ENCODE measurements around the gene FRYL. TPM values are rescaled to one million over a fixed set of nuclear protein-coding genes. Genes with fewer than 3 reads are reported as not detected.
"Not testable (repeated sequence)": the region's sequence is repeated elsewhere in the genome, so short reads cannot be mapped to it uniquely, and the experiment has no call there.

The FRYL gene
- total RNA-seq, 1 experiment from 2014 or later: 53.9 TPM

- H2AFZ ChIP-seq: no peak overlapping the region
- CTCF ChIA-PET: no interaction called here
- TF ChIP-seq, protein P1, sequence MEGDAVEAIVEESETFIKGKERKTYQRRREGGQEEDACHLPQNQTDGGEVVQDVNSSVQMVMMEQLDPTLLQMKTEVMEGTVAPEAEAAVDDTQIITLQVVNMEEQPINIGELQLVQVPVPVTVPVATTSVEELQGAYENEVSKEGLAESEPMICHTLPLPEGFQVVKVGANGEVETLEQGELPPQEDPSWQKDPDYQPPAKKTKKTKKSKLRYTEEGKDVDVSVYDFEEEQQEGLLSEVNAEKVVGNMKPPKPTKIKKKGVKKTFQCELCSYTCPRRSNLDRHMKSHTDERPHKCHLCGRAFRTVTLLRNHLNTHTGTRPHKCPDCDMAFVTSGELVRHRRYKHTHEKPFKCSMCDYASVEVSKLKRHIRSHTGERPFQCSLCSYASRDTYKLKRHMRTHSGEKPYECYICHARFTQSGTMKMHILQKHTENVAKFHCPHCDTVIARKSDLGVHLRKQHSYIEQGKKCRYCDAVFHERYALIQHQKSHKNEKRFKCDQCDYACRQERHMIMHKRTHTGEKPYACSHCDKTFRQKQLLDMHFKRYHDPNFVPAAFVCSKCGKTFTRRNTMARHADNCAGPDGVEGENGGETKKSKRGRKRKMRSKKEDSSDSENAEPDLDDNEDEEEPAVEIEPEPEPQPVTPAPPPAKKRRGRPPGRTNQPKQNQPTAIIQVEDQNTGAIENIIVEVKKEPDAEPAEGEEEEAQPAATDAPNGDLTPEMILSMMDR (conservative IDR thresholded peaks at IDR 0.05): no peak
- TF ChIP-seq EZH2 (IDR thresholded peaks at IDR 0.05; ENCODE audit: low read depth): no peak
- peaks cover 6% of the 10 kb centered on the region for H3K4me1 ChIP-seq (replicated peaks; ENCODE audit: insufficient read depth)
- DNase-seq: no peak
- intact Hi-C loops (cut with micrococcal nuclease; ENCODE audit: unreplicated experiment): no loop called here
- H3K27me3 ChIP-seq (ENCODE audit: insufficient read depth, low read depth): no peaks in the 10 kb centered on the region
- H3K4me3 ChIP-seq: no peak overlapping the region
- no peaks in the 10 kb centered on the region for H3K9me2 ChIP-seq (ENCODE audit: insufficient read depth)
- 0 out of 2 replicates have a peak, but pooled peaks cover 4% of the 10 kb centered on the region for H3F3A ChIP-seq (ENCODE audit: insufficient read depth, low read depth)
- no peak overlapping the region for H3K27ac ChIP-seq
- no peaks in the 10 kb centered on the region for H3K36me3 ChIP-seq (ENCODE audit: low read depth)
- H4K20me1 ChIP-seq (ENCODE audit: insufficient read depth): no peaks in the 10 kb centered on the region
- POLR2A ChIA-PET (ENCODE audit: unreplicated experiment): no interaction called here
- H3K9me3 ChIP-seq (ENCODE audit: insufficient read depth, low read depth): 0 out of 2 replicates have a peak, but pooled peaks cover 3% of the 10 kb centered on the region
- H3K79me2 ChIP-seq (ENCODE audit: low read depth): peaks cover 9% of the 10 kb centered on the region; the same call in 1 of the 2 replicates
- BruUV-seq (replicated peaks): no TSS peak
- no peak overlapping the region for H3K4me2 ChIP-seq
Observed at GRCh38 chr4:48640699-48641098, 139.4 kb downstream of the FRYL start.

- H4K20me1 ChIP-seq (ENCODE audit: insufficient read depth): no peaks in the 10 kb centered on the region
- 0 out of 2 replicates have a peak, but pooled peaks cover 8% of the 10 kb centered on the region for H3F3A ChIP-seq (ENCODE audit: insufficient read depth, low read depth)
- H3K27ac ChIP-seq: no peak overlapping the region
- POLR2A ChIA-PET (ENCODE audit: unreplicated experiment): interaction anchor here (0.6 kb wide), 1 partner anchor 72 kb away, joined by 4 read pairs; no protein-coding TSS in a partner anchor
- TF ChIP-seq, protein P1 (conservative IDR thresholded peaks at IDR 0.05): no peak
- no peak for TF ChIP-seq EZH2 (IDR thresholded peaks at IDR 0.05; ENCODE audit: low read depth)
- CTCF ChIA-PET: no interaction called here
- no peak overlapping the region for H3K4me2 ChIP-seq
- H3K9me2 ChIP-seq (ENCODE audit: insufficient read depth): no peaks in the 10 kb centered on the region
- no peaks in the 10 kb centered on the region for H3K27me3 ChIP-seq (ENCODE audit: insufficient read depth, low read depth)
- H3K4me1 ChIP-seq (replicated peaks; ENCODE audit: insufficient read depth): peaks cover 11% of the 10 kb centered on the region
- H2AFZ ChIP-seq: no peak overlapping the region
- intact Hi-C loops (cut with micrococcal nuclease; ENCODE audit: unreplicated experiment): no loop called here
- no peak for DNase-seq
- BruUV-seq (replicated peaks): no TSS peak
- H3K9me3 ChIP-seq (ENCODE audit: insufficient read depth, low read depth): 0 out of 2 replicates have a peak, but pooled peaks cover 3% of the 10 kb centered on the region
- H3K36me3 ChIP-seq (ENCODE audit: low read depth): no peaks in the 10 kb centered on the region
- peaks cover 9% of the 10 kb centered on the region; the same call in 1 of the 2 replicates for H3K79me2 ChIP-seq (ENCODE audit: low read depth)
- H3K4me3 ChIP-seq: no peak overlapping the region
Observed at GRCh38 chr4:48640225-48640624, 139.9 kb downstream of the FRYL start.

GRCh38 chr4:48639807-48640206 is 140.3 kb downstream of the FRYL start:
- intact Hi-C loops (cut with micrococcal nuclease; ENCODE audit: unreplicated experiment): no loop called here

GRCh38 chr4:48638586-48638985 is 141.5 kb downstream of the FRYL start:
- CTCF ChIA-PET; intact Hi-C loops (cut with micrococcal nuclease; ENCODE audit: unreplicated experiment): not testable (repeated sequence)

More at GRCh38 chr4:48639807-48640206, 140.3 kb downstream of the FRYL start:
- Histone ChIP-seq H3F3A (ENCODE audit: insufficient read depth, low read depth) (peaks cover 10% of the 10 kb centered on the region; the same call in 1 of the 2 replicates), H3K27ac (no peak overlapping the region), H2AFZ (no peak overlapping the region), H3K36me3 (ENCODE audit: low read depth) (no peaks in the 10 kb centered on the region), H3K27me3 (ENCODE audit: insufficient read depth, low read depth) (no peaks in the 10 kb centered on the region), H3K9me2 (ENCODE audit: insufficient read depth) (no peaks in the 10 kb centered on the region), H3K4me1 (replicated peaks; ENCODE audit: insufficient read depth) (peaks cover 15% of the 10 kb centered on the region), H3K4me2 (no peak overlapping the region), H3K9me3 (ENCODE audit: insufficient read depth, low read depth) (0 out of 2 replicates have a peak, but pooled peaks cover 3% of the 10 kb centered on the region), H3K4me3 (no peak overlapping the region), H3K79me2 (ENCODE audit: low read depth) (peaks cover 9% of the 10 kb centered on the region; the same call in 1 of the 2 replicates), H4K20me1 (ENCODE audit: insufficient read depth) (no peaks in the 10 kb centered on the region)
- CTCF ChIA-PET: no interaction called here
- TF ChIP-seq EZH2 (IDR thresholded peaks at IDR 0.05; ENCODE audit: low read depth): no peak
- TF ChIP-seq, protein P1 (conservative IDR thresholded peaks at IDR 0.05): no peak
- DNase-seq: no peak
- no TSS peak for BruUV-seq (replicated peaks)
- POLR2A ChIA-PET (ENCODE audit: unreplicated experiment): interaction anchor here (0.6 kb wide), 1 partner anchor 72 kb away, joined by 4 read pairs; no protein-coding TSS in a partner anchor

More at GRCh38 chr4:48638586-48638985, 141.5 kb downstream of the FRYL start:
- H3K9me2 ChIP-seq (ENCODE audit: insufficient read depth); H2AFZ ChIP-seq; DNase-seq; H3K4me3 ChIP-seq; H3K27ac ChIP-seq; BruUV-seq (replicated peaks); H3K27me3 ChIP-seq (ENCODE audit: insufficient read depth, low read depth); H4K20me1 ChIP-seq (ENCODE audit: insufficient read depth); H3K4me2 ChIP-seq; H3K9me3 ChIP-seq (ENCODE audit: insufficient read depth, low read depth); POLR2A ChIA-PET (ENCODE audit: unreplicated experiment); H3K36me3 ChIP-seq (ENCODE audit: low read depth); H3K79me2 ChIP-seq (ENCODE audit: low read depth): not testable (repeated sequence)
- peaks cover 12% of the 10 kb centered on the region; the same call in 1 of the 2 replicates for H3F3A ChIP-seq (ENCODE audit: insufficient read depth, low read depth)
- H3K4me1 ChIP-seq (replicated peaks; ENCODE audit: insufficient read depth): peaks cover 15% of the 10 kb centered on the region

All from PC-9 (cell line).